Stomach (tissue), 9 donors: ENCODE data around the gene NTM. TPM values are rescaled to one million over a fixed set of nuclear protein-coding genes. Genes with fewer than 3 reads are reported as not detected.

Experiments
- DNase-seq, 2 donors: peaks; one replicate each; pipeline versions ENCODE4 v3.0.0 to v3.0.0-alpha.2; 2013 to 2019
- H3K27ac ChIP-seq, 5 donors: fragments of 200-600 bp in 4 of 5; sonication (generic) in 4 of 5; one replicate each; pipeline ENCODE4 v1.5.1; 2013 to 2019; ENCODE audit warnings: mild to moderate bottlenecking in 1 of 5, moderate library complexity in 1 of 5
- H3K27me3 ChIP-seq, 3 donors: fragments of 200-600 bp; sonication (generic); one replicate each; pipeline ENCODE4 v1.5.1; 2017 to 2019; ENCODE audit warnings: mixed run types in 1 of 3
- H3K36me3 ChIP-seq, 4 donors: fragments of 200-600 bp; sonication (generic); 1 replicate in 3 of 4; 2 replicates in 1 of 4; pipeline ENCODE4 v1.5.1; 2016 to 2019
- H3K4me1 ChIP-seq, 4 donors: fragments of 200-600 bp; sonication (generic); one replicate each; pipeline ENCODE4 v1.5.1; 2016 to 2019
- H3K4me3 ChIP-seq, 4 donors: fragments of 200-600 bp; sonication (generic) in 3 of 4; one replicate each; pipeline ENCODE4 v1.5.1; 2016 to 2019; ENCODE audit warnings: mild to moderate bottlenecking in 1 of 4
- H3K9me3 ChIP-seq, 4 donors: fragments of 200-600 bp; sonication (generic); one replicate each; pipeline ENCODE4 v1.5.1; 2016 to 2019
- CTCF ChIP-seq, 7 experiments: fragments of 450-650 bp in 4 of 7; fragments of 200-600 bp in 3 of 7; sonication (generic) in 3 of 7; IDR thresholded peaks; one replicate each; pipeline ENCODE4 v1.5.1; 2016 to 2019; ENCODE audit warnings: antibody characterized with exemption in 7 of 7, control low read depth in 2 of 7, mild to moderate bottlenecking in 1 of 7
- EP300 ChIP-seq: sonication (generic); formaldehyde crosslinking; IDR thresholded peaks from one replicate; pipeline ENCODE4 v1.6.1; 2017; ENCODE audit warnings: antibody characterized with exemption
- POLR2A ChIP-seq, 4 donors: fragments of 450-650 bp; IDR thresholded peaks; one replicate each; pipeline ENCODE4 v1.6.1; 2016; ENCODE audit warnings: antibody characterized with exemption in 4 of 4, control low read depth in 2 of 4, mild to moderate bottlenecking in 1 of 4, moderate library complexity in 1 of 4
- POLR2AphosphoS5 ChIP-seq, 3 donors: sonication (generic); formaldehyde crosslinking; IDR thresholded peaks; one replicate each; pipeline ENCODE4 v1.6.1; 2016; ENCODE audit warnings: antibody characterized with exemption in 3 of 3
- WGBS, 5 donors: extraction: QIAGEN DNeasy Blood & Tissue Kit in 3 of 5; methylation state at CpG; one replicate each; pipeline versions ENCODE4 v1.1.5 to v1.1.7; 2013 to 2018; 5-methylcytosine and 5-hydroxymethylcytosine counted together
- intact Hi-C: fragments of 100-400 bp; cut with DNase I; formaldehyde crosslinking; loops from one replicate; pipeline ENCODE4 v1.15.1; 2023; ENCODE audit warnings: low total_unique reads
- polyA plus RNA-seq, 3 donors: library from polyadenylated mRNA; stranded (reverse); fragments of 200-250 nt; gene quantifications; one replicate each; pipeline ENCODE4 v1.2.3, GENCODE V29; 2013
- total RNA-seq, 5 donors: library from RNA; depleted of rRNA; stranded (reverse); fragments of >200 nt; gene quantifications; one replicate each; pipeline versions ENCODE4 v1.1.0 to v1.2.3, GENCODE V29; 2014 to 2016
- donor health status: healthy with polysubstance abuse.
- donor health status: Bipolar disorder and iron deficiency.
- donor health status: healthy.

The NTM gene
- total and polyA plus RNA-seq, 8 donors = 0.50 to 8.4 (median 1.3) TPM; not detected in 3

GRCh38 chr11:131893988-131894387 is 523.6 kb downstream of the NTM start:
- 84 to 93% (median 87%) methylated on average over 5 of the region's 5 CpGs for WGBS, 5 donors
- Histone ChIP-seq H3K36me3 (no peaks in the 10 kb centered on the region), H3K27me3 (no peaks in the 10 kb centered on the region), H3K4me3 (no peak overlapping the region), H3K27ac (no peak overlapping the region), H3K9me3 (no peaks in the 10 kb centered on the region), H3K4me1 (no peaks in the 10 kb centered on the region)
- DNase-seq = no peak
- TF ChIP-seq POLR2AphosphoS5 (IDR thresholded peaks at IDR 0.05) (no peak), POLR2A (IDR thresholded peaks at IDR 0.05) (no peak), CTCF (IDR thresholded peaks at IDR 0.05) (no peak), EP300 (no peak)
- intact Hi-C loops = no loop called here

- H3K36me3 ChIP-seq = no peaks in the 10 kb centered on the region
- H3K9me3 ChIP-seq = no peaks in the 10 kb centered on the region
- WGBS, 5 donors = 64 to 71% (median 68%) methylated on average over 10 of the region's 10 CpGs
- no peak for DNase-seq
- H3K4me3 ChIP-seq = no peak overlapping the region
- no peak overlapping the region for H3K27ac ChIP-seq
- intact Hi-C loops = no loop called here
- H3K4me1 ChIP-seq = no peaks in the 10 kb centered on the region
- H3K27me3 ChIP-seq = no peaks in the 10 kb centered on the region
- no peak for TF ChIP-seq EP300
- no peak for TF ChIP-seq POLR2AphosphoS5 (IDR thresholded peaks at IDR 0.05)
- TF ChIP-seq CTCF (IDR thresholded peaks at IDR 0.05) = no peak
- TF ChIP-seq POLR2A (IDR thresholded peaks at IDR 0.05) = no peak
Measured at GRCh38 chr11:131894615-131895544, 524.5 kb downstream of the NTM start.

DNA sequence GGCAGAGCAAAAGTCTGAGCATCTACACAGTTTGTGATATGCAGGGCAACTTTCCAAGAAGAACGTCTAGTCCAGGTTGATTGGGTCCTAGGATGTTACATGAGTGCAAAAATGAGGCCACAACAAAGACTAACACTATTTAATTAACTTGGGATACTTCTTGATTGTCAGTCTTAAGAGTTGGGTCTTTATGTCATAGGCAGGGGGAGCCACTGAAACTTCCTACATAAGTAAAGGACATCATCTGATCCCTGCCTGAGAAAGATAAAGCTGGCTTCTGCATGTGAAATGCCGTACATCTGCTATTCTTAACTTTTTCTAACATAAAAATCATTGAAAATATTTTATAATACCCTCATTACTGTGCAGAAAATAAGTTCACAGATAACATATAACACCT is 525.5 kb downstream of the NTM start:
- Histone ChIP-seq H3K4me3 (no peak overlapping the region), H3K36me3 (no peaks in the 10 kb centered on the region), H3K4me1 (no peaks in the 10 kb centered on the region), H3K9me3 (no peaks in the 10 kb centered on the region), H3K27me3 (no peaks in the 10 kb centered on the region), H3K27ac (no peak overlapping the region)
- DNase-seq = no peak
- TF ChIP-seq POLR2AphosphoS5 (IDR thresholded peaks at IDR 0.05) = no peak
- TF ChIP-seq POLR2A (IDR thresholded peaks at IDR 0.05) = no peak
- TF ChIP-seq EP300 = no peak
- TF ChIP-seq CTCF (IDR thresholded peaks at IDR 0.05) = no peak
- intact Hi-C loops = no loop called here
- 38 to 59% (median 54%) methylated on average over 2 of the region's 2 CpGs for WGBS, 5 donors

DNA sequence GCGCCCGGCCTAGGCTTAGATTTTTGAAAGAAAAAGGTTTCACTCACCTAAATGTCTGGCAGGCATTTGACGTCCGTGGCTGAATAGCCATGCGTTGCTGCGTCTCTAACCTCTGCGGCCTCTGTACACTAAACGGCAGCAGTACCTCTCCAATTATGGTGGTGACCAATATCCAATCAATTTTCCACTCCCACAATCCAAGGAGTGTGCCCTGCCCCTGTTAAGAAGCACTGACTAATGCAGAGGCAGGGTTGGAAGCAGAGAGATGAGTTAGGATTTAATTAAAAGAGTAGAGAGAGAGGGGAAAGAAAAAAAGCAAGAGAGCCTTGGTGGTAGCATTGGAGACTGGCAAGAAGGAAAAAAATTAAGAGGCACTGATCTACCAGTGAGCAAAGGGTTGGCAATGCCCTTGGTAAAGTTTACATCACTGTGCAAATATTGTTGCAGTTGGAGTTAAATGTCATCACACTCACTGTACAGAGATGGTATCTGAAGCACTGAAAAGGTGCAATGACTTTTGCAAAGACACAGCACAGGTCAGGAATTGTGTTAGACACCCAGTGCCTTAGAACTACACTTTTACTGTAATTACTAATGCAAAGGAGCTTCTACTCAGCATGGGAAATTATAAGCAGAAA is 526.7 kb downstream of the NTM start:
- no peaks in the 10 kb centered on the region for H3K36me3 ChIP-seq
- no peak for DNase-seq
- no peak overlapping the region for H3K4me3 ChIP-seq
- H3K27ac ChIP-seq = no peak overlapping the region
- H3K9me3 ChIP-seq = no peaks in the 10 kb centered on the region
- WGBS, 5 donors = 80 to 89% (median 87%) methylated on average over 8 of the region's 8 CpGs
- no peaks in the 10 kb centered on the region for H3K4me1 ChIP-seq
- intact Hi-C loops = no loop called here
- no peaks in the 10 kb centered on the region for H3K27me3 ChIP-seq
- TF ChIP-seq CTCF (IDR thresholded peaks at IDR 0.05) (no peak), EP300 (no peak), POLR2A (IDR thresholded peaks at IDR 0.05) (no peak)
